GM21515 (cell line): Measurements from ENCODE around the gene PDXK.

Source experiments
- ATAC-seq: cut with Tn5 transposase; IDR thresholded peaks from one replicate; pipeline ENCODE4 v1.9.1; 2021; ENCODE audit not compliant: unreplicated experiment

Gene PDXK

GRCh38 chr21:43779660-43780059, 60.7 kb downstream of the PDXK start:
- no peak for ATAC-seq

GRCh38 chr21:43781846-43782245, 62.9 kb downstream of the PDXK start:
- no peak for ATAC-seq

GRCh38 chr21:43782431-43783097, 63.6 kb downstream of the PDXK start:
- no peak for ATAC-seq

- ATAC-seq, result no peak
Measured at GRCh38 chr21:43783098-43783700, 64.3 kb downstream of the PDXK start.

- ATAC-seq, result no peak
Measured at GRCh38 chr21:43785134-43785533, 66.2 kb downstream of the PDXK start.

- no peak for ATAC-seq
Measured at GRCh38 chr21:43786300-43786806, 67.4 kb downstream of the PDXK start.

GRCh38 chr21:43786807-43787440, 68.0 kb downstream of the PDXK start:
- no peak for ATAC-seq

- ATAC-seq, result peak; percentile 82
Measured at GRCh38 chr21:43789276-43790009, 70.5 kb downstream of the PDXK start, which contains the start of gene RRP1. RRP1 (plus strand) TSS chr21:43789577; CDS start chr21:43789630, 53 bp downstream.

GRCh38 chr21:43790010-43790524, 71.1 kb downstream of the PDXK start:
- ATAC-seq, result no peak

- ATAC-seq, result no peak
Measured at GRCh38 chr21:43792406-43792805, 73.5 kb downstream of the PDXK start.

GRCh38 chr21:43793243-43793642, 74.3 kb downstream of the PDXK start:
- no peak for ATAC-seq

GRCh38 chr21:43794311-43794710, 75.4 kb downstream of the PDXK start:
- ATAC-seq, result no peak

GRCh38 chr21:43794857-43795256, 75.9 kb downstream of the PDXK start:
- ATAC-seq, result no peak

- no peak for ATAC-seq
Measured at GRCh38 chr21:43797415-43797814, 78.5 kb downstream of the PDXK start.

GRCh38 chr21:43797925-43798715, 79.2 kb downstream of the PDXK start:
- ATAC-seq, result no peak

- no peak for ATAC-seq
Measured at GRCh38 chr21:43799301-43799840, 80.4 kb downstream of the PDXK start.

GRCh38 chr21:43800124-43800523, 81.2 kb downstream of the PDXK start:
- ATAC-seq, result no peak

- ATAC-seq, result no peak
Measured at GRCh38 chr21:43800566-43800965, 81.6 kb downstream of the PDXK start.

- ATAC-seq, result no peak
Measured at GRCh38 chr21:43801006-43801783, 82.3 kb downstream of the PDXK start.
